K562 (cell line): ENCODE results near the gene RFPL4A. TPM values are rescaled to one million over a fixed set of nuclear protein-coding genes. Genes with fewer than 3 reads are reported as not detected.

Experiments
- ATAC-seq: fragments of 200-7000 bp; cut with Tn5 transposase; 3 replicates; pipeline ENCODE4 v1.9.1; 2020; ENCODE audit warnings: moderate library complexity
- BruUV-seq: library from RNA; stranded (reverse); fragments of 400-500 nt; replicated peaks from 2 replicates; lab custom pipeline; 2021; lab: Mats Ljungman, UMichigan
- CTCF ChIA-PET: fragments of 300-600 bp; formaldehyde crosslinking; extraction: SDS; loops from one replicate; lab custom pipeline; 2021; ENCODE audit warnings: low intra/inter-chr PET ratio; lab: Yijun Ruan, JAX
- POLR2A ChIA-PET: fragments of 300-600, 350-650 bp; sonication (Branson Sonifier 250); formaldehyde crosslinking; extraction: SDS; loops from one replicate; lab custom pipeline; 2021; ENCODE audit warnings: antibody characterized with exemption, inconsistent platforms; lab: Yijun Ruan, JAX
- DNase-seq, 4 experiments: peaks; one replicate each; pipeline versions ENCODE4 v3.0.0 to v3.0.0-alpha.2; 2011 to 2018; ENCODE audit warnings: low spot score in 3 of 4, mixed read lengths in 3 of 4; ENCODE audit errors: extremely low read depth in 1 of 4
- FAIRE-seq: peaks from 2 replicates; lab custom pipeline; 2011; peaks lifted over from hg19 to GRCh38; lab: Jason Lieb, UNC
- H2AFZ ChIP-seq: 2 replicates; pipeline ENCODE4 v1.6.0; 2011; ENCODE audit warnings: low read depth, low read length, control low read depth, inconsistent platforms
- H3K27ac ChIP-seq: fragments of 200-600 bp; 3 replicates; pipeline ENCODE4 v1.8.0; 2011; ENCODE audit warnings: low read depth, mild to moderate bottlenecking, control low read depth, inconsistent platforms, low read length, moderate library complexity, mixed read lengths; ENCODE audit errors: extremely low read depth
- H3K27me3 ChIP-seq, 2 experiments: fragments of 300-600 bp in 1 of 2; 2 replicates in 1 of 2; 3 replicates in 1 of 2; pipeline versions ENCODE4 v1.6.0 to v1.8.0; 2011; ENCODE audit warnings: inconsistent platforms in 2 of 2, low read length in 2 of 2, mild to moderate bottlenecking in 1 of 2, mixed read lengths in 1 of 2, moderate library complexity in 1 of 2; ENCODE audit not compliant: control insufficient read depth in 2 of 2, insufficient read depth in 2 of 2
- H3K36me3 ChIP-seq: fragments of 300-600 bp; 3 replicates; pipeline ENCODE4 v1.8.0; 2011; ENCODE audit warnings: mild to moderate bottlenecking, low read length, inconsistent platforms; ENCODE audit not compliant: control insufficient read depth, insufficient read depth
- H3K4me1 ChIP-seq, 2 experiments: fragments of 200-600 bp in 1 of 2; replicated peaks in 1 of 2; 2 replicates in 1 of 2; 3 replicates in 1 of 2; pipeline versions ENCODE4 v1.5.1 to v1.8.0; 2011; ENCODE audit warnings: inconsistent platforms in 2 of 2, low read length in 2 of 2, mild to moderate bottlenecking in 1 of 2, mixed read lengths in 1 of 2, moderate library complexity in 1 of 2; ENCODE audit not compliant: control insufficient read depth in 2 of 2, insufficient read depth in 2 of 2
- H3K4me2 ChIP-seq: 2 replicates; pipeline ENCODE4 v1.6.1; 2011; ENCODE audit warnings: low read length, control low read depth, inconsistent platforms, mixed read lengths; ENCODE audit not compliant: insufficient read depth
- H3K4me3 ChIP-seq: fragments of 200-600 bp; sonication (generic), shearing (Covaris generic); 2 replicates; pipeline ENCODE4 v1.5.1; 2016; ENCODE audit warnings: control low read depth, inconsistent platforms
- H3K79me2 ChIP-seq: fragments of 200-600 bp; 3 replicates; pipeline ENCODE4 v1.8.0; 2011; ENCODE audit warnings: low read length, inconsistent platforms; ENCODE audit not compliant: control insufficient read depth, insufficient read depth
- H3K9ac ChIP-seq, 2 experiments: 2 replicates each; pipeline versions ENCODE4 v1.6.0 to v1.6.1; 2011; ENCODE audit warnings: low read depth in 2 of 2, low read length in 2 of 2, control low read depth in 1 of 2, inconsistent platforms in 1 of 2, mild to moderate bottlenecking in 1 of 2, mixed read lengths in 1 of 2; ENCODE audit not compliant: insufficient read depth in 1 of 2
- H3K9me1 ChIP-seq: one replicate; pipeline ENCODE4 v1.6.0; 2011; ENCODE audit warnings: inconsistent platforms, mild to moderate bottlenecking, low read length, moderate library complexity; ENCODE audit not compliant: control insufficient read depth, insufficient read depth
- H3K9me3 ChIP-seq: replicated peaks from 2 replicates; pipeline ENCODE4 v1.5.1; 2011; ENCODE audit warnings: low read depth, low read length, inconsistent platforms; ENCODE audit not compliant: control insufficient read depth, insufficient read depth
- H4K20me1 ChIP-seq: replicated peaks from 2 replicates; pipeline ENCODE4 v1.6.1; 2011; ENCODE audit warnings: low read length, inconsistent platforms, mixed read lengths; ENCODE audit not compliant: control insufficient read depth, insufficient read depth
- MAFF ChIP-seq: IDR thresholded peaks from 2 replicates; pipeline ENCODE4 v1.6.1; 2012; ENCODE audit warnings: low read length, improper control_type of control experiment
- MLLT1 ChIP-seq, 2 experiments: fragments of 450-650 bp; IDR thresholded peaks; 2 replicates each; pipeline ENCODE4 v1.6.1; 2016
- SRSF7 ChIP-seq: fragments of 200-400 bp; formaldehyde crosslinking; optimal IDR thresholded peaks from 2 replicates; pipeline ENCODE3; 2017; ENCODE audit warnings: mild to moderate bottlenecking, low read depth, low read length
- ZNF644 ChIP-seq: fragments of 200-800 bp; sonication (Bioruptor generic); IDR thresholded peaks from 2 replicates; pipeline ENCODE4 v1.6.1; 2016; ENCODE audit warnings: low read depth, missing genetic modification characterization, missing compliant biosample characterization
- WGBS: fragments of 100-300 bp; shearing (Covaris generic); methylation state at CpG from one replicate; pipeline ENCODE4 v1.1.6; 2016; ENCODE audit warnings: low coverage, mixed read lengths; ENCODE audit not compliant: insufficient coverage; ENCODE audit errors: missing lambda C conversion rate; 5-methylcytosine and 5-hydroxymethylcytosine counted together
- in situ Hi-C: fragments of 300-500 bp; cut with MboI; formaldehyde crosslinking; loops from 4 replicates; pipeline ENCODE4 v1.15.0; 2018; ENCODE audit warnings: inconsistent platforms, mixed read lengths
- intact Hi-C: fragments of 100-400 bp; cut with micrococcal nuclease; formaldehyde crosslinking; loops from 2 replicates; pipeline ENCODE4 v1.14.2; 2022
- polyA plus RNA-seq, 8 experiments: library from polyadenylated mRNA; depleted of rRNA in 4 of 8; stranded (reverse) in 5 of 8; unstranded in 3 of 8; fragments of >200 nt; fragmentation: Nextera tagmentation in 2 of 8; fragmentation: Illumina TruSeq in 1 of 8; extraction: Ambion mirVana in 2 of 8; extraction: Trizol in 1 of 8; gene quantifications; 2 replicates each; pipeline versions ENCODE4 v1.2.1 to v1.2.3, GENCODE V29; 2011 to 2014; ENCODE audit warnings: inconsistent platforms in 1 of 8, missing spikeins in 1 of 8
- total RNA-seq, 7 experiments: library from RNA; depleted of rRNA in 6 of 7; stranded (reverse); fragments of >200 nt in 6 of 7; fragmentation: Illumina TruSeq in 2 of 7; extraction: Trizol in 2 of 7; gene quantifications; 2 replicates each; pipeline versions ENCODE4 v1.2.1 to v1.2.3, GENCODE V29; 2011 to 2021; ENCODE audit warnings: low replicate concordance in 1 of 7

Gene RFPL4A
- total and polyA plus RNA-seq, 9 of the 15 experiments (the other 6 are each of a cell fraction or from before 2014, with no cell fraction given), result 0.13 to 1.1 (median 0.23) TPM; not detected in 1

GRCh38 chr19:55812449-55812848, 53.6 kb downstream of the RFPL4A start:
- Histone ChIP-seq H3K4me2 (no peak overlapping the region), H3K9ac (no peak overlapping the region), H3K27me3 (no peaks in the 10 kb centered on the region; a peak in 1 of 5 replicates), H3K4me3 (no peak overlapping the region), H3K4me1 (peaks cover 0 to 2% of the 10 kb centered on the region in 2 experiments; a peak in 1 of 5 replicates), H4K20me1 (no peaks in the 10 kb centered on the region), H3K79me2 (no peaks in the 10 kb centered on the region), H3K27ac (no peak overlapping the region), H3K9me1 (no peaks in the 10 kb centered on the region), H3K9me3 (peaks cover 7% of the 10 kb centered on the region), H3K36me3 (no peaks in the 10 kb centered on the region), H2AFZ (no peak overlapping the region)
- in situ Hi-C loops, result loop anchor here (5.0 to 10.0 kb wide), 2 partner anchors 175 to 298 kb away; no protein-coding TSS in a partner anchor
- ATAC-seq (no peak), DNase-seq (no peak), FAIRE-seq (no peak)
- TF ChIP-seq MAFF, result no peak
- TF ChIP-seq MLLT1 (IDR thresholded peaks at IDR 0.05), result no peak
- TF ChIP-seq SRSF7, result no peak
- no peak for TF ChIP-seq ZNF644 (tag)
- CTCF ChIA-PET, result no interaction called here
- 1% methylated on average over 6 of the region's 7 CpGs for WGBS
- POLR2A ChIA-PET, result no interaction called here
- intact Hi-C loops, result no loop called here
- BruUV-seq, result no TSS peak

Other genes with a start within 250 kb of the RFPL4A start
Only the 7 nearest of the 19 such genes appear.
- gene CCDC106, start 110.9 kb upstream of the RFPL4A start, total RNA-seq (2014; rRNA removed), result 17.8 and 21.9 TPM in 2 replicates
- gene CCDC106, start 110.9 kb upstream of the RFPL4A start, total RNA-seq (2014; rRNA removed; fragmentation: Illumina TruSeq; extraction: Trizol), result 4.2 and 7.0 TPM in 2 replicates
- 12.2 and 14.3 TPM in 2 replicates for gene CCDC106, start 110.9 kb upstream of the RFPL4A start, total RNA-seq (2015; rRNA removed; fragmentation: Illumina TruSeq; extraction: Trizol)
- gene CCDC106, start 110.9 kb upstream of the RFPL4A start, total RNA-seq (2021), result 27.5 and 28.2 TPM in 2 replicates
- 7.6 and 11.2 TPM in 2 replicates for gene CCDC106, start 110.9 kb upstream of the RFPL4A start, polyA plus RNA-seq (2011; rRNA removed)
- 19.1 and 21.9 TPM in 2 replicates for gene CCDC106, start 110.9 kb upstream of the RFPL4A start, polyA plus RNA-seq (2014; fragmentation: Illumina TruSeq; extraction: Trizol)
- gene CCDC106, start 110.9 kb upstream of the RFPL4A start, polyA plus RNA-seq (2014; fragmentation: Nextera tagmentation; extraction: Ambion mirVana), result under 1 TPM in 1 of 2 experiments, not detected in 1; 0.10 TPM
- 24.1 and 25.9 TPM in 2 replicates for gene CCDC106, start 110.9 kb upstream of the RFPL4A start, polyA plus RNA-seq (2014; rRNA removed)
- gene U2AF2, start 104.1 kb upstream of the RFPL4A start, total RNA-seq (2014; rRNA removed), result 279 and 332 TPM in 2 replicates
- 36.8 and 58.9 TPM in 2 replicates for gene U2AF2, start 104.1 kb upstream of the RFPL4A start, total RNA-seq (2014; rRNA removed; fragmentation: Illumina TruSeq; extraction: Trizol)
- gene U2AF2, start 104.1 kb upstream of the RFPL4A start, total RNA-seq (2015; rRNA removed; fragmentation: Illumina TruSeq; extraction: Trizol), result 157 and 162 TPM in 2 replicates
- gene U2AF2, start 104.1 kb upstream of the RFPL4A start, total RNA-seq (2021), result 304 and 321 TPM in 2 replicates
- gene U2AF2, start 104.1 kb upstream of the RFPL4A start, polyA plus RNA-seq (2011; rRNA removed), result 144 and 156 TPM in 2 replicates
- 169 and 224 TPM in 2 replicates for gene U2AF2, start 104.1 kb upstream of the RFPL4A start, polyA plus RNA-seq (2014; fragmentation: Illumina TruSeq; extraction: Trizol)
- 1 to 10 TPM; 3.0 to 4.4 TPM for gene U2AF2, start 104.1 kb upstream of the RFPL4A start, polyA plus RNA-seq (2014; fragmentation: Nextera tagmentation; extraction: Ambion mirVana)
- 277 and 331 TPM in 2 replicates for gene U2AF2, start 104.1 kb upstream of the RFPL4A start, polyA plus RNA-seq (2014; rRNA removed)
- 25.4 and 33.8 TPM in 2 replicates for gene EPN1, start 83.9 kb upstream of the RFPL4A start, total RNA-seq (2014; rRNA removed)
- 5.1 and 6.4 TPM in 2 replicates for gene EPN1, start 83.9 kb upstream of the RFPL4A start, total RNA-seq (2014; rRNA removed; fragmentation: Illumina TruSeq; extraction: Trizol)
- 12.7 and 14.6 TPM in 2 replicates for gene EPN1, start 83.9 kb upstream of the RFPL4A start, total RNA-seq (2015; rRNA removed; fragmentation: Illumina TruSeq; extraction: Trizol)
- gene EPN1, start 83.9 kb upstream of the RFPL4A start, total RNA-seq (2021), result 138 and 142 TPM in 2 replicates
- gene EPN1, start 83.9 kb upstream of the RFPL4A start, polyA plus RNA-seq (2011; rRNA removed), result 11.3 and 22.8 TPM in 2 replicates
- 14.9 and 33.1 TPM in 2 replicates for gene EPN1, start 83.9 kb upstream of the RFPL4A start, polyA plus RNA-seq (2014; fragmentation: Illumina TruSeq; extraction: Trizol)
- gene EPN1, start 83.9 kb upstream of the RFPL4A start, polyA plus RNA-seq (2014; fragmentation: Nextera tagmentation; extraction: Ambion mirVana), result under 1 TPM; 0.08 to 0.15 TPM
- gene EPN1, start 83.9 kb upstream of the RFPL4A start, polyA plus RNA-seq (2014; rRNA removed), result 44.7 and 47.2 TPM in 2 replicates
- gene NLRP9, start 20.7 kb upstream of the RFPL4A start, total RNA-seq (2014; rRNA removed), result not detected in 2 replicates
- gene NLRP9, start 20.7 kb upstream of the RFPL4A start, total RNA-seq (2014; rRNA removed; fragmentation: Illumina TruSeq; extraction: Trizol), result not detected in 2 replicates
- not detected in 2 replicates for gene NLRP9, start 20.7 kb upstream of the RFPL4A start, total RNA-seq (2015; rRNA removed; fragmentation: Illumina TruSeq; extraction: Trizol)
- not detected in 2 replicates for gene NLRP9, start 20.7 kb upstream of the RFPL4A start, total RNA-seq (2021)
- not detected in 2 replicates for gene NLRP9, start 20.7 kb upstream of the RFPL4A start, polyA plus RNA-seq (2011; rRNA removed)
- not detected in 2 replicates for gene NLRP9, start 20.7 kb upstream of the RFPL4A start, polyA plus RNA-seq (2014; fragmentation: Illumina TruSeq; extraction: Trizol)
- gene NLRP9, start 20.7 kb upstream of the RFPL4A start, polyA plus RNA-seq (2014; fragmentation: Nextera tagmentation; extraction: Ambion mirVana), result not detected
- not detected in 2 replicates for gene NLRP9, start 20.7 kb upstream of the RFPL4A start, polyA plus RNA-seq (2014; rRNA removed)
- gene RFPL4AL1, start 10.0 kb downstream of the RFPL4A start, total RNA-seq (2014; rRNA removed), result not detected in 2 replicates
- not detected in 2 replicates for gene RFPL4AL1, start 10.0 kb downstream of the RFPL4A start, total RNA-seq (2014; rRNA removed; fragmentation: Illumina TruSeq; extraction: Trizol)
- 0.18 TPM in 1 of 2 replicates, not detected in the other for gene RFPL4AL1, start 10.0 kb downstream of the RFPL4A start, total RNA-seq (2015; rRNA removed; fragmentation: Illumina TruSeq; extraction: Trizol)
- gene RFPL4AL1, start 10.0 kb downstream of the RFPL4A start, total RNA-seq (2021), result not detected in 2 replicates
- not detected in 2 replicates for gene RFPL4AL1, start 10.0 kb downstream of the RFPL4A start, polyA plus RNA-seq (2011; rRNA removed)
- not detected in 2 replicates for gene RFPL4AL1, start 10.0 kb downstream of the RFPL4A start, polyA plus RNA-seq (2014; fragmentation: Illumina TruSeq; extraction: Trizol)
- under 1 TPM in 1 of 2 experiments, not detected in 1; 0.21 TPM for gene RFPL4AL1, start 10.0 kb downstream of the RFPL4A start, polyA plus RNA-seq (2014; fragmentation: Nextera tagmentation; extraction: Ambion mirVana)
- not detected in 2 replicates for gene RFPL4AL1, start 10.0 kb downstream of the RFPL4A start, polyA plus RNA-seq (2014; rRNA removed)
- gene NLRP11, start 72.9 kb downstream of the RFPL4A start, total RNA-seq (2014; rRNA removed), result 0.04 TPM in 1 of 2 replicates, not detected in the other
- 0.19 and 0.22 TPM in 2 replicates for gene NLRP11, start 72.9 kb downstream of the RFPL4A start, total RNA-seq (2014; rRNA removed; fragmentation: Illumina TruSeq; extraction: Trizol)
- gene NLRP11, start 72.9 kb downstream of the RFPL4A start, total RNA-seq (2015; rRNA removed; fragmentation: Illumina TruSeq; extraction: Trizol), result 0.07 and 0.26 TPM in 2 replicates
- 0.07 and 0.16 TPM in 2 replicates for gene NLRP11, start 72.9 kb downstream of the RFPL4A start, total RNA-seq (2021)
- gene NLRP11, start 72.9 kb downstream of the RFPL4A start, polyA plus RNA-seq (2011; rRNA removed), result 0.03 and 0.07 TPM in 2 replicates
- gene NLRP11, start 72.9 kb downstream of the RFPL4A start, polyA plus RNA-seq (2014; fragmentation: Illumina TruSeq; extraction: Trizol), result 0.16 and 0.17 TPM in 2 replicates
- gene NLRP11, start 72.9 kb downstream of the RFPL4A start, polyA plus RNA-seq (2014; fragmentation: Nextera tagmentation; extraction: Ambion mirVana), result under 1 TPM; 0.11 to 0.29 TPM
- gene NLRP11, start 72.9 kb downstream of the RFPL4A start, polyA plus RNA-seq (2014; rRNA removed), result 0.13 and 0.18 TPM in 2 replicates
- not detected in 2 replicates for gene NLRP4, start 77.4 kb downstream of the RFPL4A start, total RNA-seq (2014; rRNA removed)
- 0.04 TPM in 1 of 2 replicates, not detected in the other for gene NLRP4, start 77.4 kb downstream of the RFPL4A start, total RNA-seq (2014; rRNA removed; fragmentation: Illumina TruSeq; extraction: Trizol)
- gene NLRP4, start 77.4 kb downstream of the RFPL4A start, total RNA-seq (2015; rRNA removed; fragmentation: Illumina TruSeq; extraction: Trizol), result 0.14 and 0.30 TPM in 2 replicates
- not detected in 2 replicates for gene NLRP4, start 77.4 kb downstream of the RFPL4A start, total RNA-seq (2021)
- gene NLRP4, start 77.4 kb downstream of the RFPL4A start, polyA plus RNA-seq (2011; rRNA removed), result 0.06 TPM in 1 of 2 replicates, not detected in the other
- 0.04 TPM in 1 of 2 replicates, not detected in the other for gene NLRP4, start 77.4 kb downstream of the RFPL4A start, polyA plus RNA-seq (2014; fragmentation: Illumina TruSeq; extraction: Trizol)
- under 1 TPM in 1 of 2 experiments, not detected in 1; 0.07 TPM for gene NLRP4, start 77.4 kb downstream of the RFPL4A start, polyA plus RNA-seq (2014; fragmentation: Nextera tagmentation; extraction: Ambion mirVana)
- gene NLRP4, start 77.4 kb downstream of the RFPL4A start, polyA plus RNA-seq (2014; rRNA removed), result 0.03 and 0.05 TPM in 2 replicates